Measurements from ENCODE around the gene CIAO2B. TPM values are rescaled to one million over a fixed set of nuclear protein-coding genes. Genes with fewer than 3 reads are reported as not detected.

The CIAO2B gene
- total and polyA plus RNA-seq, 12 donors: 80.7 to 258 (median 112) TPM

DNA sequence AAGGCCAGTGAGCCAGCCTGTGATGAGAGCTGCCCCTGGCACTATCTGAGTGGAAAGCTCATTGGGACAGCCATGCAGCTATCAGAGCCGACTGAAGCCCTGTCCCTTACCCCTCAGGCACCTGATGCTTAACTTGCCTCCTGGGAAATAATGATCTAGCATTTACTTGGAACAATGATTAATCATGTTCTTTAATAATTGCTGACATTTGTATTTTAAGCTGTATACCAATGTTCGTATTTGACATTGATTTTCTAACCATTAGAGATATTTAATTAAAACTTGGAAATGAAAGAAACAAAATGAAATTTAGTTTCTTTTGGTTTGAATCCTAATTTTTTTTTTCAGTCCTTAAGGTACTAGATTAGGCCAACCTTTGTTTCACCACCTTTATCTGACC lies 43.4 kb downstream of the CIAO2B start:
- H3K4me1 ChIP-seq (replicated peaks in 1 of 2): peaks cover 0 to 12% of the 10 kb centered on the region in 2 donors
- no peak for TF ChIP-seq POLR2A (IDR thresholded peaks at IDR 0.05)
- TF ChIP-seq, protein P1, sequence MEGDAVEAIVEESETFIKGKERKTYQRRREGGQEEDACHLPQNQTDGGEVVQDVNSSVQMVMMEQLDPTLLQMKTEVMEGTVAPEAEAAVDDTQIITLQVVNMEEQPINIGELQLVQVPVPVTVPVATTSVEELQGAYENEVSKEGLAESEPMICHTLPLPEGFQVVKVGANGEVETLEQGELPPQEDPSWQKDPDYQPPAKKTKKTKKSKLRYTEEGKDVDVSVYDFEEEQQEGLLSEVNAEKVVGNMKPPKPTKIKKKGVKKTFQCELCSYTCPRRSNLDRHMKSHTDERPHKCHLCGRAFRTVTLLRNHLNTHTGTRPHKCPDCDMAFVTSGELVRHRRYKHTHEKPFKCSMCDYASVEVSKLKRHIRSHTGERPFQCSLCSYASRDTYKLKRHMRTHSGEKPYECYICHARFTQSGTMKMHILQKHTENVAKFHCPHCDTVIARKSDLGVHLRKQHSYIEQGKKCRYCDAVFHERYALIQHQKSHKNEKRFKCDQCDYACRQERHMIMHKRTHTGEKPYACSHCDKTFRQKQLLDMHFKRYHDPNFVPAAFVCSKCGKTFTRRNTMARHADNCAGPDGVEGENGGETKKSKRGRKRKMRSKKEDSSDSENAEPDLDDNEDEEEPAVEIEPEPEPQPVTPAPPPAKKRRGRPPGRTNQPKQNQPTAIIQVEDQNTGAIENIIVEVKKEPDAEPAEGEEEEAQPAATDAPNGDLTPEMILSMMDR (IDR thresholded peaks at IDR 0.05): no peak
- no peak overlapping the region for H3K4me3 ChIP-seq
- DNase-seq: no peak
- WGBS, 4 donors: 84 to 91% (median 87%) methylated on average over 2 of the region's 2 CpGs
- H3K36me3 ChIP-seq (replicated peaks in 1 of 2): no peaks in the 10 kb centered on the region
- intact Hi-C loops (cut with DNase I): no loop called here
- no peaks in the 10 kb centered on the region for H3K9me3 ChIP-seq (replicated peaks in 1 of 3)
- no peak overlapping the region for H3K27ac ChIP-seq
- no peaks in the 10 kb centered on the region for H3K27me3 ChIP-seq

DNA sequence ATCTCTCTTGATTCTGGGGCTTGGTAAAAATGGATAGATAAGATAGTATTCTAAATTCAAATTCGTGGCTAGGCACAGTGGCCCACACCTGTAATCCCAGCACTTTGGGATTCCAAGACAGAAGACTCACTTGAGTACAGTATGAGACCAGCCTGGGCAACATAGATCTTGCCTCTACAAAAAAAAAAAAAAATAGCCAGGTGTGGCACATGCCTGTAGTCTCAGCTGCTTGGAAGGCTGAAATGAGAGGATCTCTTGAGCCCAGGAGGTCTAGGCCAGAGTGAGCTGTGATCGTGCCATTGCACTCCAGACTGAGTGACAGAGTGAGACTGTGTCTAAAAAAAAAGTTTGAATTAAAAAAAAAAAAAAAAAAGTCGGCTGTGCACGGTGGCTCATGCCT lies 44.6 kb downstream of the CIAO2B start:
- TF ChIP-seq, protein P1 (IDR thresholded peaks at IDR 0.05): no peak
- Histone ChIP-seq H3K27me3 (no peaks in the 10 kb centered on the region), H3K4me3 (no peak overlapping the region), H3K36me3 (replicated peaks in 1 of 2) (peaks cover 0 to 10% of the 10 kb centered on the region in 2 donors), H3K4me1 (replicated peaks in 1 of 2) (peaks cover 0 to 12% of the 10 kb centered on the region in 2 donors), H3K9me3 (replicated peaks in 1 of 3) (no peaks in the 10 kb centered on the region), H3K27ac (no peak overlapping the region)
- intact Hi-C loops (cut with DNase I): no loop called here
- DNase-seq: no peak
- 67 to 78% (median 71%) methylated on average over 4 of the region's 4 CpGs for WGBS, 4 donors

DNA sequence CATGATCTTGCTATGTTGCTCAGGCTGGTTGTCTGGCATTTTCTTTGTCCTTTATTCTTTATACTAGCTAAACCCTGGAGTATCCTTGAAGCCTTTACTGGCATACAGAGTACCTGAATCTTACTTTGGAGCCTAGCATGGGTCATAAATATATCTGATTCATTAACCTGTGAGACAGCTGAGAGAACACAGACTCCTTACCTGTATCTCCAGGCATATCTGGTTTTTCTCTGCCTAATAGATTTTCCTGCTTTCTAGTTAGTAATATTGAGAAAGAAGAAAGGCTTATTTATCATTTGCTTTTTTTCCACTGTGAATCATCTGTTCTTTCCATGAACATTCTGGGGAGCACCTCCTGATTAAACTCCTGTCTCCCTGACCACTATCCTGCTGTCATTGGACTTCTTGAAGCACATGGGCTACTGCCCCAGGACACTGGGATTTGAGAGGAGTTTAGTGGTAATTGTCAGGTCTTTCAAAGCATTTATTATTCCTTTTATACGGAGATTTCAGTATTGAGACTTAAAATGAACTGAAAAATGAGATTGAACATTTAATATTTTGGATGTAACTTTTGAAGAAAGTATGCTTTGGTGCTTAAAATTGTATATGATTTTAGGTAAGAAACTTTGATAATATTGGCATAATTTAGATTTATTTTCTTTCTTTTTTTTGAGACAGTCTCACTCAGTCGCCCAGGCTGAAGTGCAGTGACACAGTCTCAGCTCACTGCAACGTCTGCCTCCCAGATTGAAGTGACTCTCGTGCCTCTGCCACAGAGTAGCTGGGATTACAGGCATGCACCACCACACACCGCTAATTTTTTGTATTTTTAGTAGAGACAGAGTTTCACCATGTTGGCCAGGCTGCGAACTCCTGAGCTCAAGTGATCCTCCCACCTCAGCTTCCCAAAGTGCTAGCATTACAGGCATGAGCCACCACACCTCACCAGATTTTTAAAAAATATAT lies 45.3 kb downstream of the CIAO2B start:
- Histone ChIP-seq H3K9me3 (replicated peaks in 1 of 3) (no peaks in the 10 kb centered on the region), H3K27ac (peak overlapping the region in 1 of 5 donors; percentile 52), H3K4me3 (no peak overlapping the region), H3K4me1 (replicated peaks in 1 of 2) (peaks cover 0 to 12% of the 10 kb centered on the region in 2 donors), H3K36me3 (replicated peaks in 1 of 2) (peaks cover 0 to 17% of the 10 kb centered on the region in 2 donors), H3K27me3 (no peaks in the 10 kb centered on the region)
- peak in 1 of 7 donors; percentile 65 for DNase-seq
- intact Hi-C loops (cut with DNase I): no loop called here
- WGBS, 4 donors: 86 to 92% (median 90%) methylated on average over 6 of the region's 6 CpGs
- TF ChIP-seq, protein P1 (IDR thresholded peaks at IDR 0.05): no peak
- no peak for TF ChIP-seq POLR2A (IDR thresholded peaks at IDR 0.05)

DNA sequence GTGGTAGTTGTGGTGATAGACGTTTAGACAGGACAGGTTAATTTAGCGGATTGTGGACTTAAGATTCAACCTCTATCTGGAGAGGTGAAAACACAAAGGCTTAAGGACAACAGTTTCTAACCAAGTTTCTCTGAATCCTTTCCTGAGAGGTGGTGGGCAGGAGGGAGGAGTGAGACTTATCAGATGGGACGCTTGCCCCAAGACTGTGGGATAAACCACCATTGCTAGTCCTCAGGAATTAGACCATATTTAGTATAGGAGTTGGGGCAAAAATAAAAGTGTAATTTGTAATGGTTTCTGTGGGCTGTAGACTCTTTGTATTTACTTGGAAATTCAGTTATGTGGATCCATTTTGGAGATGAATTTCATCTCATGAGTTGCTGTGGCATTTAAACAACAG lies 47.3 kb downstream of the CIAO2B start:
- Histone ChIP-seq H3K27ac (no peak overlapping the region), H3K4me1 (replicated peaks in 1 of 2) (peaks cover 0 to 12% of the 10 kb centered on the region in 2 donors), H3K9me3 (replicated peaks in 1 of 3) (no peaks in the 10 kb centered on the region), H3K36me3 (replicated peaks in 1 of 2) (peaks cover 0 to 17% of the 10 kb centered on the region in 2 donors), H3K4me3 (no peak overlapping the region), H3K27me3 (no peaks in the 10 kb centered on the region)
- TF ChIP-seq POLR2A (IDR thresholded peaks at IDR 0.05): no peak
- TF ChIP-seq, protein P1 (IDR thresholded peaks at IDR 0.05): no peak
- no peak for DNase-seq
- 78 to 83% (median 82%) methylated on average over 3 of the region's 3 CpGs for whole genome bisulfite sequencing, 4 donors
- intact Hi-C loops (cut with DNase I): no loop called here

All from adrenal gland (tissue), 12 donors.